ENCODE measurements around the gene NELL2. TPM values are rescaled to one million over a fixed set of nuclear protein-coding genes. Genes with fewer than 3 reads are reported as not detected.

NELL2 gene
- total and polyA plus RNA-seq, 4 donors: 103 to 241 (median 127) TPM

DNA sequence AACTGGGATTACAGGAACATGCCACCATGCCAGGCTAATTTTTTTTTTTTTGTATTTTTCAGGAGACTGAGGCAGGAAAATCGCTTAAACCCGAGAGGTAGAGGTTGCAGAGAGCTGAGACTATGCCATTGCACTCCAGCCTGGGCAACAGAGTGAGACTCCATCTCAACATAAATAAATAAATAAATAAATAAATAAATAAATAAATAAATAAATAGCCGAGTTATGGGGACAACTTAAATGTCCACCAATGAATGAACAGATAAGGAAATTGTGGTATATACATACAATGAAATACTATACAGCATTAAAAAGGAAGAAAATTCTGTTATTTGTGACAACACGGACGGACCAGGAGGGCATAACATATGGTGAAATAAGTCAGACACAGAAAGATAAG lies 325.7 kb downstream of the NELL2 start:
- Histone ChIP-seq H3K36me3 (ENCODE audit: control insufficient read depth, insufficient read depth, low read length) (no peaks in the 10 kb centered on the region), H3K27ac (ENCODE audit: low read depth, low read length) (no peak overlapping the region), H3K27me3 (ENCODE audit: control insufficient read depth, insufficient read depth, low read length) (no peaks in the 10 kb centered on the region), H3K4me1 (ENCODE audit: control insufficient read depth, insufficient read depth, low read length) (no peaks in the 10 kb centered on the region), H3K9me3 (ENCODE audit: control insufficient read depth, insufficient read depth, low read length) (no peaks in the 10 kb centered on the region), H3K4me3 (ENCODE audit: low read depth, low read length) (no peak overlapping the region)
- no CpG with 5 or more reads among the region's 5 CpGs for WGBS (ENCODE audit: insufficient coverage)
- DNase-seq (ENCODE audit: low read depth in 4 of 6, low spot score in 6 of 6): no peak

DNA sequence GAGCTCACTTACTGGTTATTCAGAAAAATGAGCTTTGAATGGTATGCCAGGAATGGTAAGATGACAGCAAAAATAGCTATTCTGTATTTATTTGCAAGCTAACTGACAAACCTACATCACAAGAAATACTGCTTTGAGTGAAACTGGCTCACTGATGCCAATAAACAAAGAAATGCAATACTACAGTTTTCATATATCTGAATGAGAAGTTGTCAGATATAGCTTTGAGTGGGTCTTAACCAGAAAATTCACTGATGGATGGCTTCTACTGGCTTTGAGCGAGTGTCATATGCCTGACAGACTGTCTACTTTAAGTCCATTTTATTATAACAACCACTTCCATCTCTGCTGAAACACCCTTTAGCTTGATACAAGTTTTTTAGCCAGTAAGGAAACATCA lies 330.1 kb downstream of the NELL2 start:
- H3K27me3 ChIP-seq (ENCODE audit: control insufficient read depth, insufficient read depth, low read length): no peaks in the 10 kb centered on the region
- H3K36me3 ChIP-seq (ENCODE audit: control insufficient read depth, insufficient read depth, low read length): no peaks in the 10 kb centered on the region
- H3K27ac ChIP-seq (ENCODE audit: low read depth, low read length): no peak overlapping the region
- no peaks in the 10 kb centered on the region for H3K9me3 ChIP-seq (ENCODE audit: control insufficient read depth, insufficient read depth, low read length)
- peak in 2 of 6 donors; percentile 21 to 27 for DNase-seq (ENCODE audit: low read depth in 4 of 6, low spot score in 6 of 6)
- WGBS (ENCODE audit: insufficient coverage): 88% methylated on average over 1 of the region's 1 CpG
- no peak overlapping the region for H3K4me3 ChIP-seq (ENCODE audit: low read depth, low read length)
- H3K4me1 ChIP-seq (ENCODE audit: control insufficient read depth, insufficient read depth, low read length): no peaks in the 10 kb centered on the region

- Histone ChIP-seq H3K27me3 (ENCODE audit: control insufficient read depth, insufficient read depth, low read length) (no peaks in the 10 kb centered on the region), H3K4me3 (ENCODE audit: low read depth, low read length) (no peak overlapping the region), H3K9me3 (ENCODE audit: control insufficient read depth, insufficient read depth, low read length) (no peaks in the 10 kb centered on the region), H3K36me3 (ENCODE audit: control insufficient read depth, insufficient read depth, low read length) (no peaks in the 10 kb centered on the region), H3K27ac (ENCODE audit: low read depth, low read length) (no peak overlapping the region), H3K4me1 (ENCODE audit: control insufficient read depth, insufficient read depth, low read length) (no peaks in the 10 kb centered on the region)
- no peak for DNase-seq (ENCODE audit: low read depth in 4 of 6, low spot score in 6 of 6)
- WGBS (ENCODE audit: insufficient coverage): no CpG with 5 or more reads among the region's 3 CpGs
Observed at GRCh38 chr12:44544018-44544417, 332.1 kb downstream of the NELL2 start.

DNA sequence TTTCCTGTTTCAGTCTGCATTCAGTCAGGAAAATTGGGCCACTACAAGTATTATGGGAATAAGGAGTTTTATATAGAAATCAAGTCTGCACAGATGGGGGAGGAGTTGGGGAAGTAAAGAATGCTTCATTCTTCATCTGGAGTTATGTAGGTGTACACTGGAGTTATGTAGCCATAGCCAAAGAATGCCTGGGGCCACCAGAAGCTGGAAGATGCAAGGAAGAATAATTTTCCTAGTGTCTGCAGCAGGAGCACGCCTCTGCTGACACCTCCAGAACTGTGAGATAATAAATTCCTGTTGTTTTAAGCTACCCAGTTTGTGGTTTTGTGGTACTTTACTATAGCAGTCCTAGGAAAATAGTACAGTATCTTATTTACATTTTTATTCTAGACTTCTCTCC lies 333.4 kb downstream of the NELL2 start:
- no peak overlapping the region for H3K27ac ChIP-seq (ENCODE audit: low read depth, low read length)
- no peaks in the 10 kb centered on the region for H3K36me3 ChIP-seq (ENCODE audit: control insufficient read depth, insufficient read depth, low read length)
- no peaks in the 10 kb centered on the region for H3K27me3 ChIP-seq (ENCODE audit: control insufficient read depth, insufficient read depth, low read length)
- whole genome bisulfite sequencing (ENCODE audit: insufficient coverage): no CpG with 5 or more reads among the region's 1 CpG
- no peak overlapping the region for H3K4me3 ChIP-seq (ENCODE audit: low read depth, low read length)
- H3K4me1 ChIP-seq (ENCODE audit: control insufficient read depth, insufficient read depth, low read length): no peaks in the 10 kb centered on the region
- DNase-seq (ENCODE audit: low read depth in 4 of 6, low spot score in 6 of 6): no peak
- H3K9me3 ChIP-seq (ENCODE audit: control insufficient read depth, insufficient read depth, low read length): no peaks in the 10 kb centered on the region

DNA sequence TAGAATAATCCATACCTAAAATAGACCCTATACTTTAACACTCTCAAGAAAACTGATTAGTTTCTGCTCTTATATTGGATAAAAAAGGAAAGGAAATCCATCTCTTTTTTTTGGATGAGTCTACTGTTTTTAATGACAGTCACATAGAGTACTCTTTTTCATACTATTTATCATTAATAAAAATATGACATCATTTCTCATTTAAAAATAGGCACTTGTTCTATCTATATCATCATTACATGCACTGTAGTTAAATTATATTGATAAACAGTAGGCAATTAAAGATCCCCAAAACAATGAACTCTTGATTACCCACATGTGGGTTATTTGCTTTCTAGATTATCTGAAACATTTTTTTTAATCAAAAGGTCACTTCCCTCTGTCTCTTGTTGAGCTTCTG lies 338.8 kb downstream of the NELL2 start:
- no peaks in the 10 kb centered on the region for H3K4me1 ChIP-seq (ENCODE audit: control insufficient read depth, insufficient read depth, low read length)

DNA sequence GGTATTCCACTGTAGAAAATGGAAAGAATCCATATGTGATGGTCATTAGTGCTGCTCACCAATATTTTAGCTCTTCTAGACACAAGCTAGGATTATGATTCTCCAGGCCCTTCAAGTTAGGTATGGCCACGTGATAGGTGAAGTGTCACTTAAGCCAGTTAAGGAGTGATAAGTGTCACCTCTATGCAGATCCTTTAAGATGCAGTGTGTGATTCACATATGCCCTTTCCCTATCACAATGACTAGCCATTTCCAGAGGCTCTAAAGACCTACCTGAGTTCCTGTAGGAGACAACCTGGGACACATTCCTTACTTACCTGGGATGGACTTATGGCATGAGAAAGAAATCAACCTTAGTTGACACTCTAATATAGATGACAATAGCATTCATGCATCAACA lies 343.2 kb downstream of the NELL2 start:
- Histone ChIP-seq H3K4me3 (ENCODE audit: low read depth, low read length) (no peak overlapping the region), H3K36me3 (ENCODE audit: control insufficient read depth, insufficient read depth, low read length) (no peaks in the 10 kb centered on the region), H3K27ac (ENCODE audit: low read depth, low read length) (no peak overlapping the region), H3K27me3 (ENCODE audit: control insufficient read depth, insufficient read depth, low read length) (no peaks in the 10 kb centered on the region), H3K4me1 (ENCODE audit: control insufficient read depth, insufficient read depth, low read length) (no peaks in the 10 kb centered on the region), H3K9me3 (ENCODE audit: control insufficient read depth, insufficient read depth, low read length) (no peaks in the 10 kb centered on the region)
- no peak for DNase-seq (ENCODE audit: low read depth in 4 of 6, low spot score in 6 of 6)
- no CpG with 5 or more reads among the region's 1 CpG for WGBS (ENCODE audit: insufficient coverage)

More for the DNA sequence above, 338.8 kb downstream of the NELL2 start:
- Histone ChIP-seq H3K36me3 (ENCODE audit: control insufficient read depth, insufficient read depth, low read length) (no peaks in the 10 kb centered on the region), H3K27me3 (ENCODE audit: control insufficient read depth, insufficient read depth, low read length) (no peaks in the 10 kb centered on the region), H3K4me3 (ENCODE audit: low read depth, low read length) (no peak overlapping the region), H3K27ac (ENCODE audit: low read depth, low read length) (no peak overlapping the region), H3K9me3 (ENCODE audit: control insufficient read depth, insufficient read depth, low read length) (no peaks in the 10 kb centered on the region)
- DNase-seq (ENCODE audit: low read depth in 4 of 6, low spot score in 6 of 6): no peak

- DNase-seq (ENCODE audit: low read depth in 4 of 6, low spot score in 6 of 6): no peak
- Histone ChIP-seq H3K27me3 (ENCODE audit: control insufficient read depth, insufficient read depth, low read length) (no peaks in the 10 kb centered on the region), H3K27ac (ENCODE audit: low read depth, low read length) (no peak overlapping the region), H3K9me3 (ENCODE audit: control insufficient read depth, insufficient read depth, low read length) (no peaks in the 10 kb centered on the region), H3K4me3 (ENCODE audit: low read depth, low read length) (no peak overlapping the region), H3K36me3 (ENCODE audit: control insufficient read depth, insufficient read depth, low read length) (no peaks in the 10 kb centered on the region), H3K4me1 (ENCODE audit: control insufficient read depth, insufficient read depth, low read length) (no peaks in the 10 kb centered on the region)
- 33% methylated on average over 2 of the region's 2 CpGs for WGBS (ENCODE audit: insufficient coverage)
Observed at GRCh38 chr12:44531320-44531971, 344.7 kb downstream of the NELL2 start.

GRCh38 chr12:44526655-44527182 lies 349.4 kb downstream of the NELL2 start:
- Histone ChIP-seq H3K4me1 (ENCODE audit: control insufficient read depth, insufficient read depth, low read length) (no peaks in the 10 kb centered on the region), H3K4me3 (ENCODE audit: low read depth, low read length) (no peak overlapping the region), H3K36me3 (ENCODE audit: control insufficient read depth, insufficient read depth, low read length) (no peaks in the 10 kb centered on the region), H3K9me3 (ENCODE audit: control insufficient read depth, insufficient read depth, low read length) (no peaks in the 10 kb centered on the region), H3K27ac (ENCODE audit: low read depth, low read length) (no peak overlapping the region), H3K27me3 (ENCODE audit: control insufficient read depth, insufficient read depth, low read length) (no peaks in the 10 kb centered on the region)
- no peak for DNase-seq (ENCODE audit: low read depth in 4 of 6, low spot score in 6 of 6)
- WGBS (ENCODE audit: insufficient coverage): 100% methylated on average over 6 of the region's 9 CpGs

GRCh38 chr12:44525806-44526654 lies 350.1 kb downstream of the NELL2 start:
- H3K27ac ChIP-seq (ENCODE audit: low read depth, low read length): no peak overlapping the region
- no peaks in the 10 kb centered on the region for H3K9me3 ChIP-seq (ENCODE audit: control insufficient read depth, insufficient read depth, low read length)
- DNase-seq (ENCODE audit: low read depth in 4 of 6, low spot score in 6 of 6): no peak
- 77% methylated on average over 2 of the region's 4 CpGs for WGBS (ENCODE audit: insufficient coverage)
- H3K4me1 ChIP-seq (ENCODE audit: control insufficient read depth, insufficient read depth, low read length): no peaks in the 10 kb centered on the region
- no peak overlapping the region for H3K4me3 ChIP-seq (ENCODE audit: low read depth, low read length)
- H3K27me3 ChIP-seq (ENCODE audit: control insufficient read depth, insufficient read depth, low read length): no peaks in the 10 kb centered on the region
- H3K36me3 ChIP-seq (ENCODE audit: control insufficient read depth, insufficient read depth, low read length): no peaks in the 10 kb centered on the region

DNA sequence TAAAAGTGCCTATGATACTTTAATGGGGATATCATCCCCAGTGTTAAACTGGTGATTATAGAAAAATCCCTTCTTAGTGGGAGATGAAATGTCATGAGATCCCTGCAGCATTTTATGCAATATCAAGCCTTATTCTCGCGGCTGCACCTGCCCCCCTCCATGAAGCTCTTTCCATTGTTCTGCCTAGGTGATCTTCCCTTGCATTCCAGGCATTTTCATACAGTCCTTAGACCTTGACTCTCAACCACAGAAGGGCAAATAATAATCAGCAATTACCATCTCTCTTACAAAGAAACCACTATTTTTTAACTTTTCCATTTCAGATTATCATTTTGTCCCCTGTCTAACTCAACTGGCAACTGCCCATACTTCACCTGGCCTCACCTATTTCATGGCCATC lies 352.3 kb downstream of the NELL2 start:
- Histone ChIP-seq H3K27ac (ENCODE audit: low read depth, low read length) (no peak overlapping the region), H3K36me3 (ENCODE audit: control insufficient read depth, insufficient read depth, low read length) (no peaks in the 10 kb centered on the region), H3K9me3 (ENCODE audit: control insufficient read depth, insufficient read depth, low read length) (no peaks in the 10 kb centered on the region), H3K4me3 (ENCODE audit: low read depth, low read length) (no peak overlapping the region), H3K27me3 (ENCODE audit: control insufficient read depth, insufficient read depth, low read length) (no peaks in the 10 kb centered on the region), H3K4me1 (ENCODE audit: control insufficient read depth, insufficient read depth, low read length) (no peaks in the 10 kb centered on the region)
- DNase-seq (ENCODE audit: low read depth in 4 of 6, low spot score in 6 of 6): no peak
- WGBS (ENCODE audit: insufficient coverage): 76% methylated on average over 2 of the region's 2 CpGs
